OCI-M2 (cell line): ENCODE measurements around the gene S100P.
A peak's percentile ranks its signal among the peaks of the same experiment; 100 is the strongest.
"Not testable (repeated sequence)": the region's sequence is repeated elsewhere in the genome, so short reads cannot be mapped to it uniquely, and the experiment has no call there.

Experiments
- DNase-seq: peaks from one replicate; lab custom pipeline; 2025; ENCODE audit not compliant: unreplicated experiment; lab: John Stamatoyannopoulos, UW

S100P gene

GRCh38 chr4:6672541-6673190, 21.0 kb upstream of the S100P start:
- DNase-seq, result not testable (repeated sequence)

- not testable (repeated sequence) for DNase-seq
Observed at GRCh38 chr4:6673191-6673659, 20.5 kb upstream of the S100P start.

DNA sequence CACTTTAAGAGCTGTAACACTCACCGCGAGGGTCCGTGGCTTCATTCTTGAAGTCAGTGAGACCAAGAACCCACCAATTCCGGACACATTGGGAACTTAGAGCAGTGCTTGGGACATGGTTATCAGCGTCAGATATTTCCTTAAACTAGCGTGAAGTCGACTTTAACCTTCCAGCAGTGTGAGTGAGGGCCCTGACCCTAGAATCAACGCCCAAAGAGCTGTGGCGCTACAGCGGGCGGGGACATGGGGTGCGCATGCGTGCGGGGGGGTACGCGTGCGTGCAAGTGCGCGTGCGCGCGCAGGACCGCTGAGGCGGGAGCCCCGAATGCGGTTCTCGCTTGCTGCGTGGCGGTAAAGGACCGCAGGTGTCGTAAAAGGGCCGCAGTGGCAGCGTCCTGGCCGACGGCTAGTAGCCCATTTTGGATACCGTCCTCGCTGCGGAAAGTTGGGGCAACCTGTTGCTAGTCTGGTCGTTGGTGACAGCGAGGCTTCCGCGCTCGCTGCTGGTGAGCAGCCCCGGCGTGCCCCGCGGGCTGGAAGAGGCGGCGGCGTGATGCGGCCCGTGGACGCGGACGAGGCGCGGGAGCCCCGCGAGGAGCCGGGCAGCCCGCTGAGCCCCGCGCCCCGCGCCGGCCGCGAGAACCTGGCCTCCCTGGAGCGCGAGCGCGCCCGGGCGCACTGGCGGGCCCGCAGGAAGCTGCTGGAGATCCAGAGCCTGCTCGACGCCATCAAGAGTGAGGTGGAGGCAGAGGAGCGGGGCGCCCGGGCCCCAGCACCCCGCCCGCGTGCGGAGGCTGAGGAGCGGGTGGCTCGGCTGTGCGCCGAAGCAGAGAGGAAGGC, 19.8 kb upstream of the S100P start:
- peak; percentile 51 for DNase-seq

GRCh38 chr4:6674500-6675149, 19.1 kb upstream of the S100P start:
- no peak for DNase-seq

- no peak for DNase-seq
Observed at GRCh38 chr4:6676722-6677558, 16.7 kb upstream of the S100P start.

DNA sequence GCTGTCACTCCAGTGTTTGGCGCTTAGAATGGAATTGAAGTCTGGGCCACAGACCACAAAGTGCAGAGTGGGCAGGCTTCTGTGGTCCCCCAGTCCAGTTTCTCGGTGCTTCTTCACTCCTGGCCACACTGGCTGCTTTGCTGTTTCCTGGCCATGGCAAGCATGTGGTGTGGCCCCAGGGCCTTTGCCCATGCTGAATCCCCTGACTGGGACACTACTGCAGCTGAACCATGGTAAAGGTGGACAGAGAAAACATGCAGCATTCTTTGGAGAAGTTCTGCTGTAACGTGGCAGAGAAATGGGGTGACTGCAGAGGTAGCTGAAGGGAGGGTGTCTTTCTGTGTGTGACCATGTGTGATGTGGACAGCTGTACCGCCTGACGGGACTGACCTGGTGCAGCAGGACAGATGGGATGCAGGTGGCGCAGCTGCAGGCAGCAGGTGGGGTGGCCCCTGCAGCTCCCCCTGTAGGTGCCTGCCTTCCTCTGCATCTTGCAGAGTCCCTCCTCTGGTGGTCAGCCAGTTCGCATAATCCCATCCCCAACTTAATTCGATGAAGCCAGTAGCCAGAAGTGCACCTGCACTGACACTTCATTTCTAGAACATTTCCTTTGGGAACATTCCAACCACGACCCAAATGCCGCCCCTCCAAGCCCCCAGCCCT, 13.2 kb upstream of the S100P start:
- DNase-seq, result no peak

- DNase-seq, result no peak
Observed at GRCh38 chr4:6681191-6681590, 12.5 kb upstream of the S100P start.

- DNase-seq, result no peak
Observed at GRCh38 chr4:6682862-6683590, 10.7 kb upstream of the S100P start.

GRCh38 chr4:6684656-6685055, 9.0 kb upstream of the S100P start:
- DNase-seq, result no peak

GRCh38 chr4:6686104-6686787, 7.4 kb upstream of the S100P start:
- DNase-seq, result no peak

DNA sequence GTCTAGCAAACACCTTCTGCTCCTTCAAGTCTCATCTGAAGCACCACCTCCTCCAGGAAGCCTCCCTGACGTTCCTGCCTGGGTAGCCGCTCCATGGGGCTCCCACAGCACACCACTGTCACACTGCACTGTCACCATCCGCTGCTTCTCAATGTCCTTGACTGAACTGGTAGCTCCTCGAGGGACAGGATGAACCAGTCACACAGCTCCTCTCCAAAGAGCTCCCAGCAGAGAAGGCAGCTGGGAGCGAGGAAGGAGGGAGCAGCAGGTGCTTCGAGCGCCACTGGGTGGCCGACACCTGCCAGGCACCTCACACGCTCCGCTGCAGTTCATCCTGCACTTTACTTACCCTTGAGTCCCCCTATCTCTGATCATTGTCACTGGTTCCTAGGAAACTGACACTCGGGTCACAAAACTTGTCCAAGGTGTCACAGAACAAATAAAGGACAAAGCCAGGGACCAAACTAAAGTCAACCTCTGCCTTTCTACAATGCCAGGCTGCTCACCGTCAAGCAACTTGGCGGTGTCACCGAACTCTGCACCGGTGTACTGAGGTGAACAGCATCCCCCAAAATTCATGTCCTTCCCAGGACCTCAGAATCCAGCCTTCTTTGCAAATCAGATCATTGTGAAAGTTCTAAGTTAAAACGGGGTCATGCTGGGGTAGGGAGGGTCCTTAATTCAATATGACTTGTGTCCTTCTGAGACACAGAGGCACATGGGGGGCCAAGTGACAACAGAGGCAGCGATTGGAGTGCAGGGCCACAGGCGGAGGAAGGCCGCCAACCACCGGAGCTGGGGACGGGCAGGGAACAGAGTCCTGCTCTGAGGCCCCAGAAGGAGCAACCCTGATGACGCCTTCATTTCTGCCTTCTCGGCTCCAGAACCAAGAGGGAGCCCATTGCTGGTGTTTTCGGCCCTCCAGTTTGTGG, 5.5 kb upstream of the S100P start:
- no peak for DNase-seq

DNA sequence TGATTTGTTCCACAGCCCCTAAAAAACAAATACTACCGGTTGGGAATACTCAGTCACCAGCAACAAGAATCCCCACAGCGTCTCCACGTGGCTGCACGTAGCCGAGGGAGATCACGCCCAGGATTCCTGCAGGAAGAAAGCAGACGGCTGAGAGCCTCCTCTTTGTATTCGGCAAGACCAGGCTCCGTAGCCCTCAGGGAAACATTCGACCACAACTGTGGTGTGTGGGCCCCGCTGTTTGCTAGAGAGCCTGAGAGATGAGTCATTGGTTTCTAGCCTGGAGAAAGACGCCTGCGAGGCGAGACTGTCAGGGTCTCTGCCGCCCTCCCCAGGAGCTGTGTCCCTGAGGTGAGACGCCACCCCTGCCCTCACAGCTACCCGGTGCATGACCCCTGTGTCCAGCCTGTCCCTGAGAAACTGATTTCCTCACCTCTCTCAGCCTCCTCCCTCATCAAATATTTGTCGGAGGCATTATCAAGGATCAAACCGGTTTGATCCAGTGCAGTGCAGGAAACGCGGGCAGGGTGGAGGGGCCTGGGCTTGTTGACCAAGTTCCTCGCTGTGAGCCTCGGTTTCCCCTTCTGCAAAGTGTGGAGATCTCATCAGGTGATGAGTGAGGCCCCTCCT, 4.7 kb upstream of the S100P start:
- DNase-seq, result no peak

DNA sequence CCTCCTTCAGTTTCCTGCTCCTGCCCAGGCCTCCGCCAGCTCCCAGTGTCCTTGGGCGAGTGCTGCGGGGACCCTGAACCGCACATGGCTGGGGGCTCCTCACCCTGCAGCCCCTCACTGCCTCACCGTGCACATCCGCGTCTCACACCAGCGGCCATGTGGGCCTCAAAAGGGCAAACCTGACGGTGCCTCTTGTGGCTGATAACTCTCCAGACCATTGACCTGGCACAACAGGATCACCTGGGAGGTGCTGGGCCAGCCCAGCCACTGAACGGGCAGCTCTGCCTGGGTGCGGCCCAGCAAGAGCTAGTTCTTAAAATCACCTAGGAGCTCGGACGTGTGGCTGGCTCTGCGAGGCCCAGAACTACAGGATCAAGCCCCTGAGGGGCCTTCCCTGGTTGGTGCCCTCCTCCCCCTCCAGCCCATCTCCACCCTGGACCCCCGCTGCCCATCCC, 4.1 kb upstream of the S100P start:
- DNase-seq, result no peak

DNA sequence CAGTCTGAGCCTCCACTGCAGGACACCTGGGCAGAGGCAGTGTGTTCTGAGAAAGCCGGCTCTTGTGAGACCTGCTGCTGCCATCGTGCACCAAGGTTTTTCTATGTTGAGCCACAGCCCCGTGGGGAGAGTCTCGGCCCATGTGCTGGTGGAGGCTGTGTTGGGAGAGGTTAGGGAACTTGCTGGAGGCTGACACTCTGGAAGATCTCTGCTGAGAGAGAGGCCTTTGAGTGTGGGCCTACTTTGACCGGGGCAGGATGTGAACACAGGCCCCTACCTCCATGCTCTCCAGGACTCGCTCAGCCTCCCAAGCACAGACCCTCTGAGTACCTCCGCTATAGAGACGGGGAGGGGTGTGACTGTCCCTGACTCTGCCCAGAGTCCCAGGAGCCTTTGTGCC, 1.3 kb upstream of the S100P start:
- no peak for DNase-seq

- no peak for DNase-seq
Observed at GRCh38 chr4:6692806-6693205, 872 bp upstream of the S100P start.

GRCh38 chr4:6694177-6694901, 661 bp downstream of the S100P start:
- DNase-seq, result no peak
